Karpas-422 (cell line): ENCODE results near the gene LMO7. TPM values are rescaled to one million over a fixed set of nuclear protein-coding genes. Genes with fewer than 3 reads are reported as not detected.

Source experiments
- DNase-seq: peaks from one replicate; pipeline ENCODE4 v3.0.0-alpha.2; 2015
- H2AFZ ChIP-seq: fragments of 200-600 bp; sonication (generic); 2 replicates; pipeline ENCODE4 v1.6.1; 2014; ENCODE audit warnings: antibody characterized with exemption, low read length, mixed read lengths
- H3K27ac ChIP-seq: fragments of 200-600 bp; sonication (generic); 2 replicates; pipeline ENCODE4 v1.5.1; 2014; ENCODE audit warnings: mild to moderate bottlenecking, low read length, moderate library complexity
- H3K27me3 ChIP-seq: fragments of 200-600 bp; sonication (generic); 2 replicates; pipeline ENCODE4 v1.6.1; 2014; ENCODE audit warnings: low read length, mixed read lengths
- H3K36me3 ChIP-seq: fragments of 200-600 bp; sonication (generic); 2 replicates; pipeline ENCODE4 v1.6.1; 2014; ENCODE audit warnings: low read length, mixed read lengths; ENCODE audit not compliant: insufficient read depth
- H3K4me1 ChIP-seq: fragments of 200-600 bp; sonication (generic); 2 replicates; pipeline ENCODE4 v1.6.1; 2014; ENCODE audit warnings: mild to moderate bottlenecking, low read length, mixed read lengths
- H3K4me2 ChIP-seq: fragments of 200-600 bp; sonication (generic); 2 replicates; pipeline ENCODE4 v1.6.1; 2014; ENCODE audit warnings: low read length, low read depth, mild to moderate bottlenecking; ENCODE audit not compliant: poor library complexity, severe bottlenecking
- H3K4me3 ChIP-seq: fragments of 200-600 bp; sonication (generic); 2 replicates; pipeline ENCODE4 v1.5.1; 2014; ENCODE audit warnings: mild to moderate bottlenecking, antibody characterized with exemption, low read length, mixed read lengths
- H3K79me2 ChIP-seq: fragments of 200-600 bp; sonication (generic); 2 replicates; pipeline ENCODE4 v1.6.1; 2014; ENCODE audit warnings: mild to moderate bottlenecking, low read length, mixed read lengths
- H3K9ac ChIP-seq: fragments of 200-600 bp; sonication (generic); 2 replicates; pipeline ENCODE4 v1.6.0; 2014; ENCODE audit warnings: low read length
- H3K9me2 ChIP-seq: fragments of 200-600 bp; sonication (generic), shearing (Covaris generic); replicated peaks from 2 replicates; pipeline ENCODE4 v1.6.0; 2014; ENCODE audit warnings: mild to moderate bottlenecking, low read length, moderate library complexity; ENCODE audit not compliant: insufficient read depth
- H3K9me3 ChIP-seq: fragments of 300-700, 200-600 bp; sonication (generic); 2 replicates; pipeline ENCODE4 v1.6.1; 2014; ENCODE audit warnings: low read length, mixed read lengths
- H4K20me1 ChIP-seq: fragments of 200-600 bp; sonication (generic); 2 replicates; pipeline ENCODE4 v1.6.1; 2014; ENCODE audit warnings: mild to moderate bottlenecking, antibody characterized with exemption, low read length, low read depth; ENCODE audit not compliant: insufficient read depth
- total RNA-seq: library from RNA; depleted of rRNA; stranded (reverse); fragments of >200 nt; shearing (Covaris generic); gene quantifications from 2 replicates; pipeline ENCODE4 v1.2.3, GENCODE V29; 2014; ENCODE audit warnings: low replicate concordance

Gene LMO7
- total RNA-seq, 1 experiment from 2014 or later, result 40.0 TPM

DNA sequence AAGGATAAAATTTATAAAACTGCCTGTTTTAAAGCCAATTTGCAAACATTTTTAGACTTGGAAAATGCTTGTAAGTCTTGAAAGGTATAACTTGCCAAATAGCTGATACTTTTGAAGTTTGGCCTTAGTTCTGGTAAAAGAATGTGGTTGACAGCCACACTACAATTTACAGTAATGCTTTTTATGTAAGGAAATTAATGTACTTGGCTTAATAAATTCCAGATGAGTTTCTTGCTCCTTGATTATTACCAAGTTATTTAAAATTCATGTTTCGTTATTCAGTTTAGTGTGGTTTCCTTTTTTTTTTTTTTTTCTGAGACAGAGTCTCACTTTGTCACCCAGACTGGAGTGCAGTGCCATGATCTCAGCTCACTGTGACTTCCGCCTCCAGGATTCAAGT, 14.9 kb downstream of the LMO7 start:
- Histone ChIP-seq H3K27me3 (no peaks in the 10 kb centered on the region), H3K9me3 (no peaks in the 10 kb centered on the region), H2AFZ (no peak overlapping the region), H3K4me2 (no peak overlapping the region), H3K27ac (no peak overlapping the region), H3K4me3 (no peak overlapping the region), H4K20me1 (no peaks in the 10 kb centered on the region), H3K9ac (no peak overlapping the region), H3K79me2 (no peaks in the 10 kb centered on the region), H3K4me1 (no peaks in the 10 kb centered on the region), H3K36me3 (no peaks in the 10 kb centered on the region), H3K9me2 (no peaks in the 10 kb centered on the region)
- no peak for DNase-seq

DNA sequence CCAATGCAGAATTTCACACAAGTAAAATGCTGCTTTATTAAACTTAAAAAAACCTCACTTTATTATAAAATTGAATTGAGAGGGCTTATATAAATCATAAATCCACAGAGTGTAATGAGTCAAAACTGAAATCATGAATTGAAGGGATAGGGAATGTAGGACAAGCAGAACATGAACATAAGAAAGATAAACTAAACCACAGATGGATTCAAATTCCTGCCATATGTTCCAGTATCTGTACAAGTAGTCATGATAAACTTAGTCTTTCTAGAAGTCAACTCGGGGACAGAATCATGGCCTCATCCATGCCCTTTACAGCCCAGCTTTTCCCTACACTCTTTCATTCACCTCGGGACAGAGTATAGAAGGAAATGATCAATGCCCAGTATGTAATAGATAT, 16.6 kb downstream of the LMO7 start:
- Histone ChIP-seq H3K9me3 (no peaks in the 10 kb centered on the region), H3K79me2 (no peaks in the 10 kb centered on the region), H3K9me2 (no peaks in the 10 kb centered on the region), H3K9ac (no peak overlapping the region), H3K27me3 (no peaks in the 10 kb centered on the region), H3K27ac (no peak overlapping the region), H3K4me3 (no peak overlapping the region), H4K20me1 (no peaks in the 10 kb centered on the region), H2AFZ (no peak overlapping the region), H3K4me2 (no peak overlapping the region), H3K36me3 (no peaks in the 10 kb centered on the region), H3K4me1 (peaks cover 4% of the 10 kb centered on the region; the same call in 1 of the 2 replicates)
- DNase-seq, result no peak

DNA sequence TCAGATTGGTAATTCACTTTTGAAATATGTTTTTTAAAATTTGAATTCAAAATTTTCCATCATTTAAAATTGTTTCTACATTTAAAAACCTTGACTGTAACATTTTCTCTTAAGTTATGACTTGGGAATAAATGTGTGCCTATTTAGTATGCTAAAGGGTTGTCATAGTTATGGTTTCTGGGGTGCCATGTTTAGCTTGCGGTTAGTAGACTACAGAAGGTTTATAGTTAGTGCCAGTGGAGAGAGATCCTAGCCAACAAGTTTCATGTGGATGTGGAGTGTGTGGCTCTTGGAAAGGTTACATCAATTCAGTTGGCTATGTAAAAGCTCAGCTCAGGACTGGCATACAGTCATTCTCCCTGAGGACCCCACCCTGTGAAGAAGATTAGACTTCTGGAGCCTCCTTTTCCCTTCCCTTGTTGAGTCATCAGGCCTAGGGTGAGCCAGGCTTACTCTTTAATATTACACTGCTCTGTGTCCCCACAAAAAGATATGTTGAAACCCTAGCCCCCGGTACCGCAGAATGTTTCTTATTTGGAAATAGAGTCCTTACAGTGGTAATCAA, 20.4 kb downstream of the LMO7 start:
- Histone ChIP-seq H3K9me2 (no peaks in the 10 kb centered on the region), H3K4me1 (peaks cover 15% of the 10 kb centered on the region), H3K27ac (no peak overlapping the region), H3K27me3 (no peaks in the 10 kb centered on the region), H2AFZ (no peak overlapping the region), H3K79me2 (no peaks in the 10 kb centered on the region), H3K4me3 (no peak overlapping the region), H3K4me2 (no peak overlapping the region), H3K9ac (no peak overlapping the region), H4K20me1 (no peaks in the 10 kb centered on the region), H3K9me3 (no peaks in the 10 kb centered on the region), H3K36me3 (no peaks in the 10 kb centered on the region)
- DNase-seq, result no peak

DNA sequence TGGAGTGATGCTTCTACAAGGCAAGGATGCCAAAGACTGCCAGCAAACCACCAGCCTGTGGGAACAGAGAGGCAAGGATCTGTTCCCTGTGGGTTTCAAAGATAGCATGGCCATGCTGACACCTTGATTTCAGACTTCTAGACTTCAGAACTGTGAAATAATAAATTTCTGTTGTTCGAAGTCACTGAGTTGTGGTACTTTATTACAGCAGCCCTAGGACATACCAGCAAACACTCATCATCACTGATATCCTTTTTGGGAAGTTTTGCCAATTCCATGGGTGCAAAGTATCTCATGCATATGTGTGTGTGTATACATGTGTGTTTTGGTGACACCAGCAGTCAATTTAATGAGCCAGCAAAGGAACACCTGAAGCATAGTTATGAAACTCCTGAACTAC, 21.0 kb downstream of the LMO7 start:
- no peaks in the 10 kb centered on the region for H3K9me3 ChIP-seq
- no peak overlapping the region for H2AFZ ChIP-seq
- H3K79me2 ChIP-seq, result no peaks in the 10 kb centered on the region
- peaks cover 15% of the 10 kb centered on the region for H3K4me1 ChIP-seq
- H3K27ac ChIP-seq, result no peak overlapping the region
- no peak overlapping the region for H3K4me2 ChIP-seq
- H4K20me1 ChIP-seq, result no peaks in the 10 kb centered on the region
- no peaks in the 10 kb centered on the region for H3K27me3 ChIP-seq
- H3K9ac ChIP-seq, result no peak overlapping the region
- DNase-seq, result no peak
- H3K9me2 ChIP-seq, result no peaks in the 10 kb centered on the region
- no peak overlapping the region for H3K4me3 ChIP-seq
- H3K36me3 ChIP-seq, result no peaks in the 10 kb centered on the region

DNA sequence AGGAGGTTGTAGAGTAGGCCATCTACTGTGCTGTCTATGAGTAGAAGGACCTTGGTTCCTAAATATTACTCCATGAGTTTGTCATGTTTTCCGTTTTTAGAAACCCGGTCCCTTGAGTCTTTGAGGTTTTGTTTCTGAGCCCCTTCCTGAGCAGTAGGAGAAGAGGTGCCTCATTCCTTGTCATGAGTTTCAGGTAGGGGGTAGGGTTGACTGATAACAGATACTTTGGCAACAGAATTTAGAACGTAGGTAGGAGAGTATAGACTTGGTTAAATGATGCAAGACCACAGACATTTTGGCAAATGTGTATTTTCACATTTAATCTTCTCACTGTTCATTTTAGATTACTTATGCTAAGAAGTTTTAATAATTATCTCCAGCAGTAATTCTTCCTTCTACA, 24.6 kb downstream of the LMO7 start:
- Histone ChIP-seq H3K9me2 (no peaks in the 10 kb centered on the region), H3K27me3 (no peaks in the 10 kb centered on the region), H3K9ac (no peak overlapping the region), H2AFZ (no peak overlapping the region), H3K4me1 (peaks cover 19% of the 10 kb centered on the region), H3K4me3 (no peak overlapping the region), H3K79me2 (peaks cover under 1% of the 10 kb centered on the region; the same call in 1 of the 2 replicates), H3K9me3 (no peaks in the 10 kb centered on the region), H3K4me2 (peak overlapping the region; percentile 7), H3K36me3 (no peaks in the 10 kb centered on the region), H4K20me1 (no peaks in the 10 kb centered on the region), H3K27ac (no peak overlapping the region)
- DNase-seq, result no peak

DNA sequence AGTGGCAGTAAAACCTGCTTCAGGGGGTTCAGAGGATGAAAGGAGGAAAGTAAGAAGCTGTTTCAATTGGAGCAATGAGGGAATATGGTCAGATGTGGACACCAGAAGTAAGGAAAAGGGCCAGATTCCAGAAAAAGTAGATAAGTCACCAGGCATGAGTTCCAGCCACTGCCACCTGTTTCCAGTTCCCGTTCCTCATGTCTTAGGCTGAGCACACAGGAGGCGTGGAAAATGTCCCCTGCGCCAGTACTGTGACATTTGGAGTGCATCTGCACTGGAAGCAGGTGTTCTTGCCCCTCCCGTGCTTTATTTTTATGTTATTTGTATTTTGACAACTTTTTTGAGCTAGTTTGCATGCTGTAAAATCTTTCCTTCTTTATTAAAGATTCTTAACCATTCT, 25.3 kb downstream of the LMO7 start:
- no peaks in the 10 kb centered on the region for H3K9me2 ChIP-seq
- no peak overlapping the region for H3K4me2 ChIP-seq
- peaks cover 6% of the 10 kb centered on the region; the same call in 1 of the 2 replicates for H3K79me2 ChIP-seq
- H3K27ac ChIP-seq, result no peak overlapping the region
- DNase-seq, result no peak
- no peaks in the 10 kb centered on the region for H3K27me3 ChIP-seq
- H3K36me3 ChIP-seq, result no peaks in the 10 kb centered on the region
- no peaks in the 10 kb centered on the region for H3K9me3 ChIP-seq
- H3K9ac ChIP-seq, result no peak overlapping the region
- peaks cover 19% of the 10 kb centered on the region for H3K4me1 ChIP-seq
- H3K4me3 ChIP-seq, result no peak overlapping the region
- H2AFZ ChIP-seq, result no peak overlapping the region
- no peaks in the 10 kb centered on the region for H4K20me1 ChIP-seq

DNA sequence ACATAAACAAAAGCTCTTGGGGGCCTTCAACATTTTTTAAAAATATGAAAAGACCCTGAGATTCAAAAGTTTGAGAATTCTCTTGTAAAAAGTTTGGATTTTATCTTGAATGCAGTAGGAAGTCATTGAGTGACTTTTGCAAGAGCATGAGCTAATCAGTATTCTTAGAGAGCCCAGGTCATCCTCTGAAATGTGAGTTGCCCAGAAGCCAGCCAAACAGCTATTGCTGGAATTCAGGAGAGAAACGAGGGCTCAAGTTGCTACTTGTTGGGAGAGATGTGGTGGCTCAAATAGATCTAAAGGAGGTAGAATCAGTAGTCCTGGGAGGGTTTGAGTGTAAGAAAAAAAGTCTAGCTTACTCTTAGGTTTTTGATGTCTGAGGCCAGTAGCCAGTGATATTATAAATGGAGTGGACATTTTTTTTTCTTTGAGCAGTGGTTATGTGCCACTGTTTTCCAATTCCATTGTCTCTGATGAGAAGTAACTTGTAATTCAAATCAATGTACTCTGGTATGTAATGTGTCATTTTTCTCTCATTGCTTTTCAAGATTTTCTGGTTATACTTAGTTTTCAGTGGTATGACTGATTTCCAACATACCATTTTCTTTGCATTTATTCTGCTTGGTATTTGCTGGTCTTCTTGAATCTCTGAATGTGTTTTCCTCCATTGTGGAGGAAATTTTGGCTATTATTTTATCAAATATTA, 30.7 kb downstream of the LMO7 start:
- no peak overlapping the region for H3K4me3 ChIP-seq
- H3K9ac ChIP-seq, result no peak overlapping the region
- no peaks in the 10 kb centered on the region for H4K20me1 ChIP-seq
- no peak overlapping the region for H3K27ac ChIP-seq
- no peak overlapping the region for H2AFZ ChIP-seq
- H3K36me3 ChIP-seq, result no peaks in the 10 kb centered on the region
- H3K9me3 ChIP-seq, result no peaks in the 10 kb centered on the region
- H3K4me1 ChIP-seq, result peaks cover 3% of the 10 kb centered on the region; the same call in 1 of the 2 replicates
- no peak overlapping the region for H3K4me2 ChIP-seq
- H3K27me3 ChIP-seq, result no peaks in the 10 kb centered on the region
- H3K79me2 ChIP-seq, result peaks cover 13% of the 10 kb centered on the region
- no peak for DNase-seq
- H3K9me2 ChIP-seq, result no peaks in the 10 kb centered on the region

DNA sequence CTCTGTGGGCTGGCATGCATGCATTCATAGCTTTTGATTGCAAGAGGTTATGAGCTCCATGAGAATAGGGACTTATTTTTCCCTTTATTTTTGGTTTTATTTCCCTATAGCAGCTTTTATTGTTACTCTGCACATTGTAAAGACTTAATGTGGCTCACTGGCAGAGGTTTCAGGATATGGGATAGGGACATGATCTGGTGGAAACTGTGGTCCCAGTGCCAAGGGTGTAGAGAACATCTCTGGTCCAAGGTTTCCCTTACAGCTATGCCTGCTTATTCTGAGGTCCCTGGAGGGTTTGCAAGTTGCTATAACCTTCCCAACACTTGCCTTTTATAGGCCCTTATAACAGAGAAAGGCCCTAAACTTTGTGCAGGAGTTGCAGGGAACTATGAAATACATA, 33.6 kb downstream of the LMO7 start:
- Histone ChIP-seq H3K27ac (no peak overlapping the region), H3K4me3 (no peak overlapping the region), H3K4me1 (no peaks in the 10 kb centered on the region), H3K9ac (no peak overlapping the region), H3K9me3 (no peaks in the 10 kb centered on the region), H4K20me1 (no peaks in the 10 kb centered on the region), H2AFZ (no peak overlapping the region), H3K27me3 (no peaks in the 10 kb centered on the region), H3K4me2 (no peak overlapping the region), H3K9me2 (no peaks in the 10 kb centered on the region), H3K79me2 (peaks cover 13% of the 10 kb centered on the region), H3K36me3 (no peaks in the 10 kb centered on the region)
- DNase-seq, result no peak
